Epithelial cell of esophagus (primary cell): ENCODE data around the gene SMNDC1.
A peak's percentile ranks its signal among the peaks of the same experiment; 100 is the strongest.

Source experiments
- DNase-seq: peaks from one replicate; pipeline ENCODE4 v3.0.0; 2010; ENCODE audit warnings: low read depth
- H3K4me3 ChIP-seq: 2 replicates; pipeline ENCODE4 v1.5.1; 2011; ENCODE audit warnings: mild to moderate bottlenecking, low read length, control low read depth
- CTCF ChIP-seq: IDR thresholded peaks from 2 replicates; pipeline ENCODE4 v1.5.1; 2011; ENCODE audit warnings: low read depth, mild to moderate bottlenecking, low read length, control low read depth, inconsistent platforms; ENCODE audit not compliant: insufficient read depth; ENCODE audit errors: missing control alignments

The SMNDC1 gene

GRCh38 chr10:110307805-110308204, 3.1 kb upstream of the SMNDC1 start:
- H3K4me3 ChIP-seq = no peak overlapping the region
- DNase-seq = no peak
- TF ChIP-seq CTCF = no peak

GRCh38 chr10:110306452-110306768, 1.7 kb upstream of the SMNDC1 start:
- no peak for TF ChIP-seq CTCF
- H3K4me3 ChIP-seq = no peak overlapping the region
- no peak for DNase-seq

- H3K4me3 ChIP-seq = no peak overlapping the region
- peak; percentile 77 for TF ChIP-seq CTCF
Measured at GRCh38 chr10:110305767-110306451, 1.2 kb upstream of the SMNDC1 start.

GRCh38 chr10:110304394-110304779, 333 bp downstream of the SMNDC1 start:
- TF ChIP-seq CTCF = no peak
- peak; percentile 40 for DNase-seq
- peak overlapping the region; percentile 96 for H3K4me3 ChIP-seq

More at GRCh38 chr10:110305767-110306451, 1.2 kb upstream of the SMNDC1 start:
- peak; percentile 92 for DNase-seq

GRCh38 chr10:110303681-110304080, 1.0 kb downstream of the SMNDC1 start:
- H3K4me3 ChIP-seq = peak overlapping the region; percentile 96
- no peak for DNase-seq
- no peak for TF ChIP-seq CTCF

GRCh38 chr10:110300486-110300986, 4.2 kb downstream of the SMNDC1 start:
- no peak overlapping the region for H3K4me3 ChIP-seq
- no peak for DNase-seq
- no peak for TF ChIP-seq CTCF

- no peak for DNase-seq
- no peak overlapping the region for H3K4me3 ChIP-seq
- no peak for TF ChIP-seq CTCF
Measured at GRCh38 chr10:110296966-110297365, 7.8 kb downstream of the SMNDC1 start.
